CD4-positive, alpha-beta T cell treated with Interferon gamma for 1 hour (primary cell): Measurements from ENCODE around the gene GSS.
"Not testable (repeated sequence)": the region's sequence is repeated elsewhere in the genome, so short reads cannot be mapped to it uniquely, and the experiment has no call there.

ENCODE experiments used
- DNase-seq: peaks from one replicate; pipeline ENCODE4 v3.0.0-alpha.2; 2020

GSS gene

DNA sequence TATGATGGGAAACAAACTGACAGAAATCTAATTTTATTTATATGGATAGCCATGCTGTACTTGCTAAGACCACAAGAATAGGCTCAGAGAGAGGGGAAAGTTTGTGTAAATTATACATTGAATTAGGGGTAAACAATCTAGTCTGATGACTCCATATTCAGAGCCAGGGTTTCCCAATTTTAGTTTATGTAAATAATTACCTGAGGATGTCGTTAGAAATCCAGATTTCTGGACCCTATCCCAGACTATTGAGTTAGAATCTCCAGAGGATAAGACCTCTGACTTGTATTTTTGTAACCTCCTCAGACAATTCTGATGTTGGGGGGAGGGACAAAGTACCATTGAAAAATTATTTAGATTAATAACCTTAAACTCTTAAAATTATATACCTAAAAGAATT, 60.9 kb downstream of the GSS start:
- no peak for DNase-seq

GRCh38 chr20:34892671-34893070, 62.9 kb downstream of the GSS start:
- DNase-seq, result no peak

DNA sequence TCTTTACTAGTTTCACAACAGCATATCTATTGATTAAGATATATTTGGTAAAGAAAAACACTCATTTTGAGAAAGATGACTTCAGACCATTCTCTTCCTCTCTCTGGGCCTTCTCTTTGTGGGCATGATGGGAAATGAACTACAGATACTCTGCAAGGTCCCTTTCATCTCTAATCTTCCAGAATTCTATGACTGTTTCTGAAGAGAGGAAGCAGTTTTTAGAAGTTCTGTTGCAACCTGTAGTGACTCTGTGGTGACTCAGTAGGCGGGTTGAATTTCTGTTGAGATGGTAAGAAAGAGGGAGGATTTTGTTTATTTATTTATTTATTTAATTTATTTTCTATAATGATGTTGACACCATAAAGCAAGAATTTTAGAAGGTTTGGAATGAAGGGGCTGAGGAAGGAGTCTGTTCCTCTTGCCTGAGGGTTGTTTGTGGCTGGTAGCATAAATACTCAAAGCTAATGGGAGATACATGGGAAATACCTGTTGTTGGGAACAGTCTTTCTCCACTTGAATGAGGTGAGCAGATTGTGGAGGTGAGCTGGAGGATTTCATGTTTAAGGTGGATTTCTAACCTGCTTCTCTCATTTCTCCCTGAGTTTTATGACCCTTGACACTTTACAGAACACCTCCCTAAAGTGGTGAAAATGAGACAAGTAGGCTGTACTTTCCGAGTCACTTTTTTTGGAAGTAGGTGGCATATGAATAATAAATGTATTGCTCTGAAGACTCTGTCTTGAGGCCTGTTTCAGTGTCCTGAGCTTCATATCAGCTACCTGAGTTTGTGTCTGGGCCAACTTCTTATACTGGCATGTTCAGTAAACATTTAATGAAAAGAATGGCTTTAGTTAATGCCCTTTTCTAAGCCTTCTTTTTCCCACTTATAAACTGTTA, 64.2 kb downstream of the GSS start:
- peak; percentile 14 for DNase-seq

DNA sequence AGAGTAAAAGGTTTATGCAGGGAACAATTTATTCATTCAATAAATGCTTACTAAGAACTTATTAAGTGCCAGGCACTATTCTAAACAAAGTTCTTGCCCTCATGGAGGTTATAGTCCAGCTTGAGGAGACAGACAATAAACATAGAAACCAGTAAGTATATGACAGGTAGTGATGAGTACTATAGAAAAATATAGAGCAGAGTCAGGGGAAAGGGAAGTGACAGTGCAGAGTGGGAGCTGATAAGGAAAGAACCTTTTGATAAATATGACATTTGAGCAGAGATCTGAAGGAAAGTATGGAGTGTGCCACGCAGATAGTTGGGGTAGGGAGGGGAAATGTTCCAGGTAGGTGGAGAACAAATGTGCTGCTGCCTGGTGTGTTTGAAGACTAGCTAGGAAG, 67.1 kb downstream of the GSS start:
- no peak for DNase-seq

GRCh38 chr20:34887023-34887422, 68.6 kb downstream of the GSS start:
- no peak for DNase-seq

- no peak for DNase-seq
Measured at GRCh38 chr20:34886122-34886521, 69.5 kb downstream of the GSS start.

DNA sequence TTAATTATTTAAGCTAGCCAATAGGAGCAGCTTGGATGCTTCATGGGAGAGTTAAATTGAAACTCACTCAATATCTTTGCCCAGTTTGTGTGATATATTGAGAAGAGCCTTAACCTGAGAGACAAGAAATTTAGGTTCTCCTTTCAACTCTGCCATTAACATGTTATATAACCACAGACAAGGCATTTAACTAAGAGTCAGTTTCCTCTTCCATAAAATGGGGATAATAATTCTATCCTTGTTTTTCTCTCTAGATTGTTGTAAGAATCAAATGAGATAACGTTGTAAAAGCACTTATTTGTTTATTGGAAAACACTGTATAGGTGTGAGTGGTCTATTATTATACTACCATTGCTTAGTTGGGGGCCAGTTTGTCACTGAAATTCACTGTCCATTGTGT, 71.3 kb downstream of the GSS start:
- DNase-seq, result no peak

- DNase-seq, result no peak
Measured at GRCh38 chr20:34883809-34884208, 71.8 kb downstream of the GSS start.

DNA sequence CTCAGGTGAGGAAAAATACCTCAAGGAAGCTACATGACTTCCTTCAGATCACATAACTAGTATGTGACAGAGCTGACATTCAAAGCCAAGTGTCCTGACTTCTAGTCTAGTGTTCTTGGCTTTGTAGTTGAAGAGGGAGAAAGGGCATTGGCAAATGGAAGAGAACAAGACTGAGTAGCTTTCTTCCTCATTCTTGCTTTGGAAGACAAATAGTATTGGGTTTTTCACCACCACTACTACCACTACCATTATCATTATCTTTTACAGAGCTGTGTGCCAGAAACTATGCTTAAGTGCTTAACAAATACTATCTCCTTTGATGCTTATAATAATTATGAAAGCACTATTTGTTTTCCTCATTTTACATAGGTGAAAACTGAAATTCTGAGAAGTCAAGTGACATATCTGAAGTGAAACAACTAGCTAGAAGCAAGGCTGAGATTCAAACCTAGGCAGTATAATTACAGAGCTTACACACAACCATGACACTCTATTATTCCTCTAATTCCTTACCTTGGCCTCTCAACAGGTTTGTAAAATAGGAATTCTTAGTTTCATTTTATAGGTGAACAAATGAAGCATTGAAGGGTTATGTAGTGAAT, 72.4 kb downstream of the GSS start:
- DNase-seq, result no peak

GRCh38 chr20:34881689-34882088, 73.9 kb downstream of the GSS start:
- DNase-seq, result no peak

GRCh38 chr20:34880971-34881370, 74.6 kb downstream of the GSS start:
- not testable (repeated sequence) for DNase-seq

- no peak for DNase-seq
Measured at GRCh38 chr20:34880215-34880850, 75.3 kb downstream of the GSS start.
